ENCODE results near the gene ABHD18.
"Not testable (repeated sequence)": the region's sequence is repeated elsewhere in the genome, so short reads cannot be mapped to it uniquely, and the experiment has no call there.

ABHD18 gene

DNA sequence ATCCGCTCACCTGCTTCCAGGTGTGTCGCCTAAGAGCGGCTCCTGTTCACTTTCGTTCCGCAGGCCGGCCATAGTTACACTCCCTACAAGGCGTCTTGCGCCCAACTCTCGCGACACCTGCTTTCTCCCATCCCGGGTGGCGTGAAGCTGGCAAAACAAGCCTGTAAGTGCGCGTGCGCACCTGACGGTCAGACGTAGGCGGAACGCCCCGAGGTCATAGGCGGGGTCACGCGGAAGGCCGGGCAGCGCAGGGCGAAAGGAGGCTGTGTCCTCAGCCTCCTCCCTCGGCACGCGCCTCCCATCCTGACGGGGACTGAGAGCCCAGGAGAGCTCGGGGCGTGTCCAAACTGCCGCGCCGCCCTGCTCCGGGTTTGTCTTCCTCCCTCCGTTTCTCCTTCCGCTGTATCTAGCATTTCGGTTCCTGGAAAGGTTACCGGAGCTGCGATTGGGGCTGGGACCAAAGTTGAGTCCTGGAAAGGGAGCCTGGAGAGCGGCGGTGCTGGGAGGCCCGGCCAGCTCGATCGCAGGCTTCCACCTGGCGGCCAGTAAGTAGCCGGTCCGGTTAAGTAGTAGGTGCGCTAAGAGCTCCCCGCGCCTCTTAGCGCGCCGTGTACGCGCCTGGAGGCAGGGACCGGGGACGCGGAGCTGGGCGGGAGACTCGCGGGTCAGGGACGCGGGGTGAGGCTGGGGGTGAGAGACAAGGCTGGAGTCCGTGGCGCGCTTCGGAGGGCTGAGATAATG, at the start of gene ABHD18, which contains the start of gene MFSD8:
ABHD18 (plus strand) TSS at position 345 of the 741 bp plus-strand sequence. CDS start 17,550 bp downstream, outside the sequence.
MFSD8 (minus strand) TSS at position 112 of the 741 bp plus-strand sequence; CDS start at position 72, 40 bp downstream.
- peak; percentile 99 for DNase-seq

GRCh38 chr4:127916512-127916911, 48.7 kb upstream of the ABHD18 start:
- DNase-seq: no peak

GRCh38 chr4:127917151-127917550, 48.1 kb upstream of the ABHD18 start:
- no peak for DNase-seq

GRCh38 chr4:127920521-127920920, 44.7 kb upstream of the ABHD18 start:
- no peak for DNase-seq

- DNase-seq: no peak
Observed at GRCh38 chr4:127922226-127922625, 43.0 kb upstream of the ABHD18 start.

- DNase-seq: not testable (repeated sequence)
Observed at GRCh38 chr4:127925720-127926119, 39.5 kb upstream of the ABHD18 start.

GRCh38 chr4:127930175-127930574, 35.0 kb upstream of the ABHD18 start:
- no peak for DNase-seq

DNA sequence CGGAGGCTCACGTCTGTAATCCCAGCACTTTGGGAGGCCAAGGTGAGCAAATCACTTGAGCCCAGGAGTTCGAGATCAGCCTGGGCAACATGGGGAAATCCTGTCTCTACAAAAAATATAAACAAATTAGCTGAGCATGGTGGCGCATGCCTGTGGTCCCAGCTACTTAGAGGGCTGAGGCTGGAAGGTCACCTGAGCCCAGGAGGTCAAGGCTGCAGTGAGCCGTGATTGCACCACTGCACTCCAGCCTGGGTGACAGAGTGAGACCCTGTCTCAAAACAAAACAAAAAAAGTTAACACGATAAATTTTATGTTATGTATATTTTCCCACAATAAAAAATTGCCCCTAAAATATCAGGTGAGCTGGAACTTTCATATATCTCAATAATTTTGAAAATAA, 33.4 kb upstream of the ABHD18 start:
- DNase-seq: not testable (repeated sequence)

GRCh38 chr4:127936974-127937373, 28.2 kb upstream of the ABHD18 start:
- no peak for DNase-seq

GRCh38 chr4:127957105-127957504, 8.1 kb upstream of the ABHD18 start:
- DNase-seq: no peak

DNA sequence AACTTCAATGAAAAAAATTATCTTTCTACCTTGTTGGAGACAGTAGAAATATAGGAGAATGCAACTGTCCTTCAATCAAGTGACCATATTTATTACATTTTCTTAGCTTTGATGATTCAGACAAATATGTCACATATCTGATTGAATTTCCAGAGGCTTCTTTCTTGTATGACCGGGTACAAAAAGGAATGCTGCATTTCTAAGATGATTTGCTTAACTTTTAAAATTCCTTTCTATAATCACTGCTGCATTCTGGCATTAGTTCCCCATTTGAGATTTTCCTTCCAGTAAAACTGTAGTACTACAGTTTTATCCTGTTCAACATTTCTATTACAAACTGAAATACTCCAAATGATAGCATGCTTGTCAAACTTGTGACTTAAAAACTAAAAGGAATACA, 5.4 kb upstream of the ABHD18 start:
- DNase-seq: no peak

DNA sequence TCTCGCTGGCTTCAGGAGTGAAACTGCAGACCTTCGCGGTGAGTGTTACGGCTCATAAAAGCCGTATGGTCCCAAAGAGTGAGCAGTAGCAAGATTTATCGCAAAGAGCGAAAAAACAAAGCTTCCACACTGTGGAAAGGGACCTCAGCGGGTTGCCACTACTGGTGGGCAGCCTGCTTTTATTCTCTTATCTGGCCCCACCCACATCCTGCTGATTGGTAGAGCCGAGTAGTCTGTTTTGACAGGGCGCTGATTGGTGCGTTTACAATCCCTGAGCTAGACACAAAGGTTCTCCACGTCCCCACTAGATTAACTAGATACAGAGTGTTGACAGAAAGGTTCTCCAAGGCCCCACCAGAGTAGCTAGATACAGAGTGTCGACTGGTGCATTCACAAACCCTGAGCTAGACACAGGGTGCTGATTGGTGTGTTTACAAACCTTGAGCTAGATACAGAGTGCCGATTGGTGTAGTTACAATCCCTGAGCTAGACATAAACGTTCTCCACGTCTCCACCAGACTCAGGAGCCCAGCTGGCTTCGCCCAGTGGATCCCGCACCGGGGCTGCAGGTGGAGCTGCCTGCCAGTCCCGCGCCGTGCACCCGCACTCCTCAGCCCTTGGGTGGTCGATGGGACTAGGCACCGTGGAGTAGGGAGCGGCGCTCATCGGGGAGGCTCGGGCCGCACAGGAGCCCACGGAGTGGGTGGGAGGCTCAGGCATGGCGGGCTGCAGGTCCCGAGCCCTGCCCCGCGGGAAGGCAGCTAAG, 1.4 kb upstream of the ABHD18 start:
- DNase-seq: peak; percentile 16 to 60

DNA sequence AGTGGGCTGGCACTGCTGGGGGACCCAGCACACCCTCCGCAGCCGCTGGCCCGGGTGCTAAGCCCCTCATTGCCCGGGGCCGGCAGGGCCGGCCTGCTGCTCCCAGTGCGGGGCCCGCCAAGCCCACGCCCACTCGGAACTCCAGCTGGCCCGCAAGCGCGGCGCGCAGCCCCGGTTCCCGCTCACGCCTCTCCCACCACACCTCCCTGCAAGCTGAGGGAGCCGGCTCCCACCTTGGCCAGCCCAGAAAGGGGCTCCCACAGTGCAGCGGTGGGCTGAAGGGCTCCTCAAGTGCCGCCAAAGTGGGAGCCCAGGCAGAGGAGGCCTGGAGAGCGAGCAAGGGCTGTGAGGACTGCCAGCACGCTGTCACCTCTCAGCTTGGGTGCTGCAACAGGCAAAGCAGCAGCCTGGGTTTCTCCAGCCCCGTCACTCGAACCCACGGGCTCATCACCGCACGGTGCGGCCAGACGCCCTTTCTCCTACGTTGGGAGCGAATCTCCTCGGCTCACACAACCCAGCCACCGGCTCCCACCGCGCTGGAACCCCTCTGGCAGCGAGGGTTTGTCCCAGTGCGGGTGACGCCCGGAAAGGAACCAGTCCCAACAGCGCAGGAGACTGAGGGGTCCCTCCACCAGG, 662 bp upstream of the ABHD18 start:
- DNase-seq: not testable (repeated sequence)

DNA sequence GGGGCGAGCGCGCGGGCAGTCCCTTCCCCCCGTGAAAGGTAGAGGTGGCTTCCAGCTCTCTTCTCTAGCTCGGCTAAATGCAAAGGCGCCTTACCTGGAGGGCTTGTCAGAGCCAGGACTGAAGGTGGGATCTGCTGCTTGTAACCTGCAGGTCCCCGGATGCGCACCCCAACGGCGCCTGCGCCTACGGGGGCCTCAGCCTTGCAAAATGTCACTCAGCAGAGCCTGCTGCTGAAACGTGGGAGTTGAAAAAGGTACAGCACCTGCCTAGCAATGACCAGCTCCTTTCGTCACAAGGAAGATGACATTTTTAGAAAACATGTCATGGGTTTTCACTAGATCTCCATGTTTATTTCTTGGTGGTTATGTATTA, 583 bp downstream of the ABHD18 start:
- peak; percentile 70 to 71 for DNase-seq

DNA sequence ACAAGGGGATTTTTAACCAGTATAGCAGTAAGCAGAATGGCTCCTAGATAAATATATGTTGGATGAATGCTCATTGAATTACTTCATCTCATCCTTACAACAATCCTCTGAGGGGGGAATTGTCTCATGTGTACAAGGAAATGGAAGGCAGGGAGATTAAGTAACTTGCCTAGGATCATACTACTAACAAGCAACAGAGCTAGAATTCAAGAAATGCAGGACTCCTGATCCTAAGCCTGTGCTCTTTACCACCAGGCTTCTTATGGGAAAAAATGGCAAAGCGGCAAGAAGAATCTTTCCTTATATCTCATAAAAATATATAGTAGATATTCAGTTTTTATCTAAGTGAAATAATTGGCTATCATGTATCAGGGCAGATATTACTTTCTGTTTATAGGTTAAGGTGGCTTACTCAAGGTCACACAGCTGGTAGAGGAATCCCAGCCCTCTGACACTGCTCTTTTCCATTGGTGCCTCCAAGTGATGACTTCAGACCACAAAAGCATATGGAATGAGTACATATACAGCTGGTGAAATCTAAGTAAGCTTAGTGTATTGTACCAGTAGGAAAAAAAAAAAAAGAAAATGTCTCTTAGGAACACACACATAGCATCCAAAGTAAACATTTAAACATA, 2.1 kb downstream of the ABHD18 start:
- DNase-seq: no peak

- no peak for DNase-seq
Observed at GRCh38 chr4:127968586-127968985, 3.4 kb downstream of the ABHD18 start.

DNA sequence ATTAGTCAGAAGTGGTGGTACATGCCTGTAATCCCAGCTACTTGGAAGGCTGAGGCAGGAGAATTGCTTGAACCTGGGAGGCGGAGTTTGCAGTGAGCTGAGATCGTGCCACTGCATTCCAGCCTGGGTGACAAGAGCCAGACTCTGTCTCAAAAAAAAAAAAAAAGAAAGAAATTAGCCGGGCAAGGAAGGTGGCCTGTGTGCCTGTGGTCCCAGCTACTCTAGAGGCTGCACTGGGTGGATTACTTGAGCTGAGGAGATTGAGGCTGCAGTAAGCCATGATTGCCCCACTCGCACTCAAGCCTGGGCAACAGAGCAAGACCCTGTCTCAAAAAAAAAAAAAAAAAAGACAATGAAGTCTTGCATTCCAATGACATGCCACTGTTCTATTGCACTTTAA, 5.7 kb downstream of the ABHD18 start:
- not testable (repeated sequence) for DNase-seq

DNA sequence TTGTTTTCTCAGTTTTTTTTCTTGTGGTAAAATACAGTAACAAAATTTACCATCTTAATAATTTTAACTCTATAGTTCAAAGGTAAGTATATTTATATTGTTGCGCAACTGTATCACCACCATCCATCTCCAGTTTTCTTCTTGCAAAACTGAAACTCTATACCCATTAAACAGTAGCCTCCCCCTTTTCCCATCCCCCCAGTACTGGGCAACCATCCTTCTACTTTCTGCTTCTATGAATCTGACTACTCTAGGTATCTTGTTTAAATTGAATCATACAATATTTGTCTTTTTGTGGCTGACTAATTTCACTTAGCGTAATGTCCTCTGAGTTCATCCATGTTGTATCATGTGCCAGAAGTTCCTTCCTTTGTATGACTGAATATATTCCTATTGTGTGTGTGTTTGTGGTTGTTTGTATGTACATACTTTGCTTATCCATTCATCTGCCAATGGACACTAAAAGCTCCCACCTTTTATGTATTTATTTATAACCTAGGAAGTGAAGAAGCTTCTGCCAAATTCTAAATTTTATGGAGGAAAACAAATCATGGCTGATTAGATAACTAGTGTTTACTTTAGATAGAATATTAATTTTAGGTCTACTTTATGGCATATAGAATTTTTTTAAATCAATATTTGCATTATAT, 10.0 kb downstream of the ABHD18 start:
- DNase-seq: no peak

DNA sequence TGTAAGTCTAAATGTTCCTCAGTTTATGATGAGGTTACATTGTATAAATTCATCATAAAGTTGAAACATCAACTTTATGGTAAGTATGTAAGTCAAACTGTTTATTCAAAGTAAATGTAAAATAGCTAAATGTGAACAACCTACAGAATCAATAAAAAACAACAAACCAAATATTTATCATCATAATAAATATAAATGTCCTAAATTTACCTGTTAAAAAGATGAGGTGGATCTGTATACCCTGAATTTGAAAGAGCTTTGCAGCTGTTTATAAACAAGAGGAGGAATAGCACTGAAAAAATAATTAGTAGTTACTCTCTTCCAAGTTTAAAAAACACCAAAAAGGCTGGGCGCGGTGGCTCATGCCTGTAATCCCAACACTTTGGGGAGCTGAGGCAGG, 13.7 kb downstream of the ABHD18 start:
- DNase-seq: no peak

GRCh38 chr4:127982445-127982844, 17.2 kb downstream of the ABHD18 start:
- DNase-seq: no peak

DNA sequence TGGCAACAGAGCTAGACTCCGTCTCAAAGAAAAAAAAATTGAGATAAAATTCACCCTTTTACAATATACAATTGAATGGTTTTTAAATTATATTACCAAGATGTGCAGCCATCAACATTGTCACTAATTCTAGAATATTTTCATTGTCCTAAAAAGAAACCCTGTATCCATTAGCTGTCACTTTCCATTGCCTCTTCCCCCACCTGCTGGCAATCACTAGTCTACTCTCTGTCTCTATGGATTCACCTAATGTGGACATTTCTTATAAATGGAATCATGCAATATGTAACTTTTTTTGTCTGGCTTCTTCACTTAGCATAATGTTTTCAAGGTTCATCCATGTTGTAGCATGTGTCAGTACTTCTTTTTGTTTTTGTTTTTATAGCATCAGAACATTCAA, 20.8 kb downstream of the ABHD18 start:
- no peak for DNase-seq

DNA sequence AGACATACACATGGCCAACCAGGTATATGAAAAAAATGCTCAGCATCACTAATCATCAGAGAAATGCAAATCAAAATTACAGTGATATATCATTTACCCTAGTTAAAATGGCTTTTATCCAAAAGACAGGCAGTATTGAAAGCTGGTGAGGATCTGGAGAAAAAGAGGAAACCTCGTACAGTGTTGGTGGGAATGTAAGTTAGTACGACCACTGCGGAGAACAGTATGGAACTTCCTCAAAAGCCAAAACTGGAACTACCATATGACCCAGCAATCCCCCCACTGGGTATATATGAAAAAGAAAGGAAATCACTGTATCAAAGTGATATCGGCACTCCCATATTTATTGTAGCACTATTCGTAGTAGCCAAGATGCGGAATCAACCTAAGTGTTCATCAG, 23.4 kb downstream of the ABHD18 start:
- DNase-seq: no peak

GRCh38 chr4:127993151-127993550, 27.9 kb downstream of the ABHD18 start:
- DNase-seq: no peak
